ENCODE results near the gene HSPB1.
A peak's percentile ranks its signal among the peaks of the same experiment; 100 is the strongest.
"Not testable (repeated sequence)": the region's sequence is repeated elsewhere in the genome, so short reads cannot be mapped to it uniquely, and the experiment has no call there.

The HSPB1 gene

GRCh38 chr7:76281706-76282343, 20.6 kb upstream of the HSPB1 start:
- no peak for DNase-seq

- DNase-seq: peak; percentile 45
Observed at GRCh38 chr7:76282344-76283253, 19.9 kb upstream of the HSPB1 start.

- DNase-seq: no peak
Observed at GRCh38 chr7:76283254-76284159, 19.0 kb upstream of the HSPB1 start.

GRCh38 chr7:76285604-76286374, 16.7 kb upstream of the HSPB1 start:
- no peak for DNase-seq

- no peak for DNase-seq
Observed at GRCh38 chr7:76286842-76287403, 15.6 kb upstream of the HSPB1 start.

- not testable (repeated sequence) for DNase-seq
Observed at GRCh38 chr7:76290847-76291350, 11.6 kb upstream of the HSPB1 start.

- peak; percentile 88 for DNase-seq
Observed at GRCh38 chr7:76291351-76292212, 10.9 kb upstream of the HSPB1 start.

- no peak for DNase-seq
Observed at GRCh38 chr7:76292213-76292573, 10.3 kb upstream of the HSPB1 start.

GRCh38 chr7:76292911-76293310, 9.6 kb upstream of the HSPB1 start:
- DNase-seq: not testable (repeated sequence)

- DNase-seq: no peak
Observed at GRCh38 chr7:76293407-76293901, 9.0 kb upstream of the HSPB1 start.

GRCh38 chr7:76294344-76295024, 8.0 kb upstream of the HSPB1 start:
- no peak for DNase-seq

- no peak for DNase-seq
Observed at GRCh38 chr7:76296743-76297740, 5.4 kb upstream of the HSPB1 start.

GRCh38 chr7:76300166-76300731, 2.2 kb upstream of the HSPB1 start:
- no peak for DNase-seq

- DNase-seq: no peak
Observed at GRCh38 chr7:76301000-76301399, 1.5 kb upstream of the HSPB1 start.

- DNase-seq: peak; percentile 86
Observed at GRCh38 chr7:76303202-76304147, 1.0 kb downstream of the HSPB1 start.

- DNase-seq: no peak
Observed at GRCh38 chr7:76304888-76305375, 2.5 kb downstream of the HSPB1 start.

- DNase-seq: not testable (repeated sequence)
Observed at GRCh38 chr7:76308874-76309273, 6.4 kb downstream of the HSPB1 start.

Data from CD4-positive, alpha-beta T cell treated with Interleukin-6 for 4 hours (primary cell).